WERI-Rb-1 (cell line): ENCODE results near the gene SH3PXD2A.

Source experiments
- DNase-seq: peaks from one replicate; pipeline ENCODE4 v3.0.0-alpha.2; 2020
- H3K27ac ChIP-seq: fragments of 250-450 bp; sonication (Bioruptor Pico); 2 replicates; pipeline ENCODE4 v1.5.1; 2020; ENCODE audit warnings: mild to moderate bottlenecking, moderate library complexity
- H3K27me3 ChIP-seq: fragments of 250-450 bp; sonication (Bioruptor Pico); 2 replicates; pipeline ENCODE4 v1.5.1; 2021; ENCODE audit warnings: mild to moderate bottlenecking, low read depth, moderate library complexity; ENCODE audit not compliant: insufficient read depth, severe bottlenecking
- H3K36me3 ChIP-seq: fragments of 250-450 bp; sonication (Bioruptor Pico); 2 replicates; pipeline ENCODE4 v1.5.1; 2020; ENCODE audit warnings: mild to moderate bottlenecking, moderate library complexity
- H3K4me3 ChIP-seq: 2 replicates; pipeline ENCODE4 v1.5.1; 2011; ENCODE audit warnings: low read depth, mild to moderate bottlenecking, control low read depth, low read length
- H3K9me3 ChIP-seq: fragments of 250-450 bp; sonication (Bioruptor Pico); 2 replicates; pipeline ENCODE4 v1.5.1; 2021; ENCODE audit warnings: mild to moderate bottlenecking, moderate library complexity; ENCODE audit not compliant: severe bottlenecking
- TF ChIP-seq, protein P1 (sequence below): IDR thresholded peaks from 2 replicates; pipeline ENCODE4 v1.5.1; 2011; ENCODE audit warnings: low read depth, mild to moderate bottlenecking, control low read depth, inconsistent platforms, low read length

The SH3PXD2A gene

DNA sequence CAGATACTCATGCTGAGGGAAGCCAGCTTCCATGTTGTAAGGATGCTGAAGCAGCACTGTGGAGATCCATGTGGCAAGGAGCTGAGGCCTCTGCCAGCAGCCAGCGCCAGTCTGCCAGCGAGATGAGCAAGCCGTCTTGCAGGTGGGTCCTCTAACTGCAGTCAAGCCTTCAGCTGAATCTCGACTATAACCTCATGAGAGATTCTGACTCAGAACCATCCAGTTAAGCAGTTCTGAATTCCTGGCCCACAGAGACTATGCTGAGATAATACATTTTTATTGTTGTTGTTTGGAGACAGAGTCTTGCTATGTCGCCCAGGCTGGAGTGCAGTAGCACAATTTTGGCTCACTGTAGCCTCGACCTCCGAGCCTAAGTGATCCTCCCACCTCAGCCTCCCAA, 105.6 kb downstream of the SH3PXD2A start:
- Histone ChIP-seq H3K36me3 (no peaks in the 10 kb centered on the region), H3K27me3 (no peaks in the 10 kb centered on the region), H3K27ac (no peak overlapping the region), H3K4me3 (no peak overlapping the region), H3K9me3 (peaks cover 6% of the 10 kb centered on the region)
- DNase-seq, result no peak
- TF ChIP-seq, protein P1, sequence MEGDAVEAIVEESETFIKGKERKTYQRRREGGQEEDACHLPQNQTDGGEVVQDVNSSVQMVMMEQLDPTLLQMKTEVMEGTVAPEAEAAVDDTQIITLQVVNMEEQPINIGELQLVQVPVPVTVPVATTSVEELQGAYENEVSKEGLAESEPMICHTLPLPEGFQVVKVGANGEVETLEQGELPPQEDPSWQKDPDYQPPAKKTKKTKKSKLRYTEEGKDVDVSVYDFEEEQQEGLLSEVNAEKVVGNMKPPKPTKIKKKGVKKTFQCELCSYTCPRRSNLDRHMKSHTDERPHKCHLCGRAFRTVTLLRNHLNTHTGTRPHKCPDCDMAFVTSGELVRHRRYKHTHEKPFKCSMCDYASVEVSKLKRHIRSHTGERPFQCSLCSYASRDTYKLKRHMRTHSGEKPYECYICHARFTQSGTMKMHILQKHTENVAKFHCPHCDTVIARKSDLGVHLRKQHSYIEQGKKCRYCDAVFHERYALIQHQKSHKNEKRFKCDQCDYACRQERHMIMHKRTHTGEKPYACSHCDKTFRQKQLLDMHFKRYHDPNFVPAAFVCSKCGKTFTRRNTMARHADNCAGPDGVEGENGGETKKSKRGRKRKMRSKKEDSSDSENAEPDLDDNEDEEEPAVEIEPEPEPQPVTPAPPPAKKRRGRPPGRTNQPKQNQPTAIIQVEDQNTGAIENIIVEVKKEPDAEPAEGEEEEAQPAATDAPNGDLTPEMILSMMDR, result no peak

DNA sequence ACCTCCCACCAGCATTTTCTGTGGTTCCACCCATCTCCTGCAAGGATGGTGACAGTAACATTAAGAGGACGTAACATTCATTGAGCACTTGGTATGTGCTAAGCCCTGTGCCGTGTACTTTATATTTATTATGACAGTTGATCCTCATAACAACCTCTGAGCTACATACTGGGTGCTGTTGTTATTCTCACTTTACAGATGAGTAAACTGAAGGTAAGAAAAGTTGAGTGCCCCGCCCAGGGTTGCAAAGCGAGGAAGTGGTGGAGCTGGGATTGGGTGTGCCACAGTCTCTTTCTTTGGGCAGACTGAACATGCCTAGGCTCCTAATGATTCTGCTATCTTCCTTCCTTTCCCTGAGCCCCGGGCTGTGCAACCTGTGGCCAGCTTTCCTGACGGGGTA, 107.4 kb downstream of the SH3PXD2A start:
- no peak for DNase-seq
- TF ChIP-seq, protein P1, result no peak
- Histone ChIP-seq H3K27ac (no peak overlapping the region), H3K36me3 (no peaks in the 10 kb centered on the region), H3K9me3 (peaks cover 6% of the 10 kb centered on the region), H3K4me3 (no peak overlapping the region), H3K27me3 (no peaks in the 10 kb centered on the region)

DNA sequence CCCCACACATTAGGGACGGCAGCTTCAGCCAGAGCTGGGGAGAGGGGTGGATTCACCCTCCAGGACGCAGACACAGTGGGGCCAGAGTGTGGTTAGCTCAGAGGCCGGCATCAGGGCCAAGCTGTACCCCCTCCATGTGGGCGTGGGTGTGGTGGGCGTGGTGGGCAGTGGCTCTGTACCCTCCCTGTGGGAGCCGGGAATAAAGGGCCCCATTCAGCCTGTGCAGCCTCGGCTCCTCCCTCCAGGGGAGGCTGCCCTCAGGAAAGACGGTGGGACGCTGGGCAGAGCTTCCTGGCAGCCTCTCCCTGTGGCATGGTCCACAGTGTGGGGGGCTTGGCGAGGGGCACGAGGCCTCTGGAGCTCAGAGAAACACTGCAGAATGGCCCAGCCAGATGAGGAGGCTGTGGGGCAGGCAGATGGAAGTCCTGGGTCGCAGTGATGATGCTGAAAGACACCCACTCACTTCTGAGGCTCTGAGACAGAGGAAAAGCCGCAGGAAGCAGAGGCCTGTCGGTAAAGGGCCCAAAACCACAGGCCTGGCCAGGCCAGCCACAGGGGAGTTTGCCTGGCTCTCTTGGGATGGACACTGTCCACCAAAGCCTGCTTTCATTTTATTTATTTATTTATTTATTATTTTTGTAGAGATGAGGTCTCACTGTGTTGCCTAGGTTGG, 108.0 kb downstream of the SH3PXD2A start:
- Histone ChIP-seq H3K4me3 (no peak overlapping the region), H3K27me3 (no peaks in the 10 kb centered on the region), H3K9me3 (peaks cover under 1% of the 10 kb centered on the region), H3K36me3 (no peaks in the 10 kb centered on the region), H3K27ac (no peak overlapping the region)
- DNase-seq, result no peak
- TF ChIP-seq, protein P1, result no peak

DNA sequence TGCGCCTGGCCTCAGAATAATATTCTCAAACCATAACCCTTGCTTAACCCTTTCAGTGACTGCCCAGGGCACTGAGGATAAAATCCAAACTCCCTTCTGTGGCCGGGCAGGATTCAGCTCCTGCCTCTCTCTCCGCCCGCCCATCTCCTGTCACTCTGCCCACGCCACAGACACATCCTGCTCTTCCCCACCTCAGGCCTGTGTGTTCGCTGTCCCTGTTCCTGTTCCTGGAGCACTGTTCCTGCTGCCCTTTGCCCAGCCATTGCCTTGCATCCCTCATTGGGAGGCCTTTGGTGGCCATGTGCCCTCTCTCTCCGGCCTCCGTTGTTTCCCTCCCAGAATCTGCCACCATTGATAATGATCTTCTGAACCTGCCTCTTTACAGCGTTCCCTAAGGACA, 108.8 kb downstream of the SH3PXD2A start:
- Histone ChIP-seq H3K27ac (no peak overlapping the region), H3K27me3 (no peaks in the 10 kb centered on the region), H3K9me3 (no peaks in the 10 kb centered on the region), H3K4me3 (no peak overlapping the region), H3K36me3 (no peaks in the 10 kb centered on the region)
- TF ChIP-seq, protein P1, result no peak
- DNase-seq, result no peak

DNA sequence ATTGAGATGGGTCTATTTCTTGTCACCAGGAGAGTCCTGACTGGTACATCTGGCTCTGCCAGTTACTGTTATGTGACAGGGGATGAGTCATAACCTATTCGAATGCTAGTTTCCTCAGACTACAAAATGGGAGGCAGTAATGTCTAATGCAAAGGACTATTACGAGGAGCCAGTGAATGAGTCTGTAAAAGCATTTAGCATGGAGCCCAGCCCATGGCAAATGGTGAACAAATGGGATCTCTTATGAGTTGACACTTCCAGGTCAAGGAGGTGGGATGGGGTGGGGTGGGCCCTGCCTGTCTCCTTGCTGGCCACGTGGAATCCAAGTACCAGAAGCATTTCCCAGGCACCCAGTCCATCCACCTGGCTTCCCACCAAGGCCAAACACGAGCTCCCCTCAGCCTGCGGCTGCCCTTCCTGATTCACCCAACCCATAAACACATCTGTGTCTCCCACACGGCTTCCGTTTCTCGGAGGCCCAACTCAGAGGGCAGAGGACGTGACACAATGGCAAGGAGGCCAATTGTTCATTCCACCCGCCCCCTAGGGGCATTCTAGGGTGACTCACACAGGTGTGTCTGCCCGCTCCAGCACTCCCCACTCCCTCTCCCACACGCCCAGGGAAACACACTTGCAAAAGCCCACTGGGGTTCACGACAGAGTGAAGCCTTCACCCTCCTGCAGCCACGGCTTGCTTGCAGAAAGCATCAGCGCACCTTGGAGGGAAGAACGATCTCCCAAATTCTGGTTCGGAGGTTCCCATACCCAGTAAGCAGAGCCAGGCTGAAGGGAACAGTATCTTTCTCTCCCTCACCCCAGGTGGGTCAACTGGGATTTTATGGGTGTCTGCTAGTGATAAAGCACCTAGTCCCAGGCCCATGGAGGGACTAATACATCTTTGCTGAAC, 109.8 kb downstream of the SH3PXD2A start:
- Histone ChIP-seq H3K36me3 (no peaks in the 10 kb centered on the region), H3K27me3 (no peaks in the 10 kb centered on the region), H3K27ac (no peak overlapping the region), H3K9me3 (no peaks in the 10 kb centered on the region), H3K4me3 (no peak overlapping the region)
- TF ChIP-seq, protein P1, result no peak
- no peak for DNase-seq
